Mucosa of descending colon (tissue), 3 donors: ENCODE measurements around the gene NAA60. TPM values are rescaled to one million over a fixed set of nuclear protein-coding genes. Genes with fewer than 3 reads are reported as not detected.
A peak's percentile ranks its signal among the peaks of the same experiment; 100 is the strongest.
"Not testable (repeated sequence)": the region's sequence is repeated elsewhere in the genome, so short reads cannot be mapped to it uniquely, and the experiment has no call there.

Experiments used
- ATAC-seq: fragments of 200-7000 bp; cut with Tn5 transposase; one replicate; pipeline ENCODE4 v1.9.1; 2020; ENCODE audit warnings: mild to moderate bottlenecking, moderate library complexity
- DNase-seq, 3 donors: peaks; one replicate each; pipeline ENCODE4 v3.0.0-alpha.2; 2020
- H3K36me3 ChIP-seq: fragments of 200-600 bp; one replicate; pipeline ENCODE4 v1.8.0; 2021; ENCODE audit warnings: low read depth, mild to moderate bottlenecking
- H3K4me1 ChIP-seq: fragments of 200-600 bp; one replicate; pipeline ENCODE4 v1.8.0; 2021; ENCODE audit warnings: low read depth, mild to moderate bottlenecking
- H3K4me3 ChIP-seq: fragments of 200-600 bp; one replicate; pipeline ENCODE4 v1.8.0; 2021; ENCODE audit warnings: mild to moderate bottlenecking
- H3K9me3 ChIP-seq: fragments of 200-600 bp; one replicate; pipeline ENCODE4 v1.8.0; 2021; ENCODE audit warnings: mild to moderate bottlenecking
- CTCF ChIP-seq: fragments of 200-600 bp; IDR thresholded peaks from one replicate; pipeline ENCODE4 v1.8.0; 2022; ENCODE audit warnings: antibody characterized with exemption, mild to moderate bottlenecking
- intact Hi-C, 2 donors: fragments of 100-400 bp; cut with DNase I in 1 of 2; cut with micrococcal nuclease in 1 of 2; formaldehyde crosslinking; loops; one replicate each; pipeline versions ENCODE4 v1.11.0 to v1.11.1; 2022; cut with DNase I, micrococcal nuclease
- total RNA-seq, 3 donors: library from RNA; stranded (reverse); fragmentation: NEBNext Ultra II Directional in 2 of 3; extraction: Animal tissue kit (Norgen Biotek cat#: 25700) in 2 of 3; gene quantifications; one replicate each; pipeline versions ENCODE4 v1.2.1 to v1.2.4, GENCODE V29; 2021 to 2023
- donor health status: DM: no; HTN: no; CAD: no; lungs with moderate emphysema.
- donor health status: DM: no; HTN: no; CAD: no.
- donor health status: DM: no; HTN: yes; CAD: no.

NAA60 gene
- total RNA-seq, 3 donors from 2014 or later, result 72.2 to 94.7 (median 83.3) TPM

GRCh38 chr16:3492356-3492755 is 48.9 kb downstream of the NAA60 start:
- TF ChIP-seq CTCF, result no peak
- Histone ChIP-seq H3K36me3 (no peaks in the 10 kb centered on the region), H3K4me3 (no peak overlapping the region), H3K9me3 (no peaks in the 10 kb centered on the region), H3K4me1 (no peaks in the 10 kb centered on the region)
- DNase-seq, result peak in 1 of 3 donors; percentile 40
- intact Hi-C loops, result no loop called here
- ATAC-seq, result no peak

- TF ChIP-seq CTCF, result no peak
- Histone ChIP-seq H3K36me3 (no peaks in the 10 kb centered on the region), H3K9me3 (no peaks in the 10 kb centered on the region), H3K4me1 (no peaks in the 10 kb centered on the region), H3K4me3 (no peak overlapping the region)
- intact Hi-C loops, result no loop called here
- no peak for ATAC-seq
- peak in 1 of 3 donors; percentile 39 for DNase-seq
Measured at GRCh38 chr16:3494386-3494973, 51.0 kb downstream of the NAA60 start.

DNA sequence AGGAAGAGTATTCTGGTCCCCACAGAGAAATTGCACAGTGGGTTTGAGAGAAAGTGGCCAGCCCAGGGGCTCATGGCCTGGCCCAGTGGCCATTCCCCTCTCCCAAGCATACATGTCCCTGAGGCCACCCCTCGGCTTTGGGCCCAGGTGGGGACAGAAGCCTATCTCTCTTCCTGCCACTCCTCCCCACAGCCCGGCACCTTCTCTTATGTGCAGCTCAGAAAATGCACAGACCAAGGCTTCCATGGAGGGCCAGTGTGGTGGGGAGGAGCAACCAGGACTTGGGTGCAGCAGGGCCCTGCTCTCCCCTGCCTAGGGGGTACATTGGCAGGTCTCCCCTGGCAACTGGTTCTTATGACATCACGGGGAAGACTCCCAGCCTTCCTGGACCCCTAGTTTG is 51.7 kb downstream of the NAA60 start, which contains the start of gene C16orf90:
TSS of gene C16orf90 (minus strand) at position 314 of the 400 bp plus-strand sequence. CDS start at position 246, 68 bp downstream.
- Histone ChIP-seq H3K9me3 (no peaks in the 10 kb centered on the region), H3K36me3 (no peaks in the 10 kb centered on the region), H3K4me1 (no peaks in the 10 kb centered on the region), H3K4me3 (no peak within 1 kb of the TSS)
- peak in 1 of 3 donors; percentile 20 for DNase-seq
- TF ChIP-seq CTCF, result no peak
- intact Hi-C loops, result no loop called here
- ATAC-seq, result no peak

DNA sequence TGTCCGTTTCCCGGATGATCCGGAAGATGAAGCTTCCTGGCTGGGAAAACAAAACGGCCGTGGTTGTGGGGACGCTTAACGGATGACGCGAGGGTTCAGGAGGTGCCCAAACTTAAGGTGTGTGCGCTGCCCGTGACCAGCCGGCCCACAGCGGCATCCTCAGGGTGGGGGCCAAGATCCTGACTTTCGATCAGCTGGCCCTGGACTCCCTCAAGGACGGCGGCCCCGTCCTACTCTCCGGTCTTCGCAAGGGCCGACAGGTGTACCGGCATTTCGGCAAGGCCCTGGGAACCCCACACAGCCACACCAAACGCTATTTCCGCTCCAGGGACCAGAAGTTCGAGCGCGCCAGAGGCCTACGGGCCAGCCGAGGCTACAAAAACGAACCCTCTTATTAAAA is 52.9 kb downstream of the NAA60 start:
- ATAC-seq, result no peak
- no peaks in the 10 kb centered on the region for H3K9me3 ChIP-seq
- no peak for TF ChIP-seq CTCF
- intact Hi-C loops, result no loop called here
- H3K4me1 ChIP-seq, result peaks cover 6% of the 10 kb centered on the region
- H3K4me3 ChIP-seq, result no peak overlapping the region
- H3K36me3 ChIP-seq, result no peaks in the 10 kb centered on the region
- peak in 1 of 3 donors; percentile 41 for DNase-seq

DNA sequence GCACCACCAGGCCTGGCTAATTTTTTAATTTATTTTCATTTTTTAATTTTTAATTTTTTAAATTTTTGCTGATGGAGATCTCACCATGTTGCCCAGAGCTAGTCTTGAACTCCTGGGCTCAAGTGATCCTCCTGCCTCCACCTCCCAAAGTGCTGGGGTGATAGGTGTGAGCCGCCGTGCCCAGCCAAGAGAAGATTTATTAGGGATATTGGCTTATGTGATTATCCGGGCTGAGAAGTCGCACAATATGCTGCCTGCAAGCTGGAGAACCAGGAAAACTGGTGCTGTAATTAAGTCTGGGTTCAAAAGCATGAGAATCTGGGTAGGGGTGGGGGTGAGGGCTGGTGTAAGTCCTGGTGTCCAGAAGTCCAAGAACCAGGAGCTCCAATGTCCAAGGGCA is 54.3 kb downstream of the NAA60 start:
- Histone ChIP-seq H3K4me1 (peaks cover 13% of the 10 kb centered on the region), H3K4me3 (no peak overlapping the region), H3K9me3 (no peaks in the 10 kb centered on the region), H3K36me3 (no peaks in the 10 kb centered on the region)
- DNase-seq (no peak), ATAC-seq (no peak)
- intact Hi-C loops, result no loop called here
- no peak for TF ChIP-seq CTCF

DNA sequence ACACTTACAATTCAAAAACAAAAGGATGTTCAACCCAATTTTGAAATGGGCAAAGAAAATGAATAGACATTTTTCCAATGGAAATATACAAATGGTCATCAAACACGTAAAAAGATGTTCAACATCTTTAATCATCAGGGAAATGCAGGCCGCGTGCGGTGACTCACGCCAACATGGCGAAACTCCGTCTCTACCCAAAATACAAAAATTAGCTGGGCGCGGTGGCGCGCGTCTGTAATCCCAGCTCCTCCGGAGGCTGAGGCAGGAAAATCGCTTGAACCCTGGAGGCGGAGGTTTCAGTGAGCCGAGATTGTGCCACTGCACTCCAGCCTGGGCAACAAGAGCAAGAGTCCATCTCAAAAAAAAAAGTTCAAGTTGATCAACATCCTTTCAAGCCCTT is 55.5 kb downstream of the NAA60 start:
- Histone ChIP-seq H3K9me3 (no peaks in the 10 kb centered on the region), H3K4me1 (peaks cover 13% of the 10 kb centered on the region), H3K4me3 (no peak overlapping the region), H3K36me3 (no peaks in the 10 kb centered on the region)
- ATAC-seq, result no peak
- TF ChIP-seq CTCF, result no peak
- peak in 1 of 3 donors; percentile 33 for DNase-seq
- intact Hi-C loops, result no loop called here

DNA sequence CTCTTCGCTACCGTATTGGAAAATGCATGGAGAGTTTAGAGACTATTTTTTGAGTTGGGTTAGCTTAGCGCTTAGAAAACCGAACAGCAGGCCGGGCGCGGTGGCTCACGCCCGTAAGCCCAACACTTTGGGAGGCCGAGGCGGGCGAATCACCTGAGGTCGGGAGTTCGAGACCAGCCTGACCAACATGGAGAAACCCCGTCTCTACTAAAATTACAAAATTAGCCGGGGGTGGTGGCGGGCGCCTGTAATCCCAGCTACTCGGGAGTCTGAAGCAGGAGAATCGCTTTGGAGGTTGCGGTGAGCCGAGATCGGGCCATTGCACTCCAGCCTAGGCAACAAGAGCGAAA is 57.9 kb downstream of the NAA60 start:
- peaks cover 13% of the 10 kb centered on the region for H3K4me1 ChIP-seq
- H3K9me3 ChIP-seq, H3K36me3 ChIP-seq, ATAC-seq, intact Hi-C loops: not testable (repeated sequence)
- peak in 1 of 3 donors; percentile 41 for DNase-seq
- peak overlapping the region; percentile 49 for H3K4me3 ChIP-seq
